GM12801 (cell line): ENCODE results near the gene TTI1.

Source experiments
- TF ChIP-seq, protein P1 (sequence below): IDR thresholded peaks from one replicate; pipeline ENCODE4 v1.5.1; 2011; ENCODE audit warnings: control low read depth; ENCODE audit not compliant: insufficient read length; ENCODE audit errors: extremely low read depth

Gene TTI1

DNA sequence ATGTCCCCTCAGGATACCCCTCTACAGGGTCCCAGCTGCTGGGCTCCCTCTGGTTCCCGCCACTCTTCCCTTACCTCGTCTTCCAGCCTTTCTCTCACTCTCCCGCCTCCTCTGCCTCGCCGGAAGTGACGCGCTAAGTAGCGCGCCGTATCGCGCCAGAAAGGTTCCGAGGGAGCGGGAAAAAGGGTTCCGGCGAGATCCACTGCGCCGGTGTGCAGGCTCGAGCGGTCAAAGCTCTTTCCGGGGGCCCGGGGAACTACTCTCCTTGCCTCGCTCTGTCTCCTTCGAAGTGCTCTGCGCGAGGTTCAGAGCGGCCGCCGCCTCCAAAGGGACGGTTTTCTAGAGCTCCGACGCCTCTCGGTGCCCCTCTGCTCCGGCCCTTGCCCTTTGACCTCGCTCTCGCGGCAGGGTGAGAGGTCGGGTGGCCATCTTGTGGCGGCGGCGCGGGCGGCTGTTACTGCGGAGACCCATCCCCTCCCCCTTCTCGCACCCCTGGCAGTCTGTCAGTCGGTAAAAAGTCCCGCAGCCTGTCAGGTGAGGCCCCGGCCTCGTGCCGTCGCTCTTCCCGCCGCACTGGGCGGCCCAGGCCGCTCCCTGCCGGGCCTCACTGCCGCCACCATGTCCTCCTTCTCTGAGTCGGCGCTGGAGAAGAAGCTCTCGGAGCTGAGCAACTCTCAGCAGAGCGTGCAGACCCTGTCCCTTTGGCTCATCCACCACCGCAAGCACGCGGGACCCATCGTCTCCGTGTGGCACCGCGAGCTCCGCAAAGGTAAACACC lies at the start of gene TTI1, which contains the start of gene RPRD1B:
TSS of gene TTI1 (minus strand) at position 127 of the 778 bp plus-strand sequence. CDS start 19,640 bp downstream, outside the sequence.
TSS of gene RPRD1B (plus strand) at position 417 of the 778 bp plus-strand sequence. CDS start at position 619, 202 bp downstream.
- TF ChIP-seq, protein P1, sequence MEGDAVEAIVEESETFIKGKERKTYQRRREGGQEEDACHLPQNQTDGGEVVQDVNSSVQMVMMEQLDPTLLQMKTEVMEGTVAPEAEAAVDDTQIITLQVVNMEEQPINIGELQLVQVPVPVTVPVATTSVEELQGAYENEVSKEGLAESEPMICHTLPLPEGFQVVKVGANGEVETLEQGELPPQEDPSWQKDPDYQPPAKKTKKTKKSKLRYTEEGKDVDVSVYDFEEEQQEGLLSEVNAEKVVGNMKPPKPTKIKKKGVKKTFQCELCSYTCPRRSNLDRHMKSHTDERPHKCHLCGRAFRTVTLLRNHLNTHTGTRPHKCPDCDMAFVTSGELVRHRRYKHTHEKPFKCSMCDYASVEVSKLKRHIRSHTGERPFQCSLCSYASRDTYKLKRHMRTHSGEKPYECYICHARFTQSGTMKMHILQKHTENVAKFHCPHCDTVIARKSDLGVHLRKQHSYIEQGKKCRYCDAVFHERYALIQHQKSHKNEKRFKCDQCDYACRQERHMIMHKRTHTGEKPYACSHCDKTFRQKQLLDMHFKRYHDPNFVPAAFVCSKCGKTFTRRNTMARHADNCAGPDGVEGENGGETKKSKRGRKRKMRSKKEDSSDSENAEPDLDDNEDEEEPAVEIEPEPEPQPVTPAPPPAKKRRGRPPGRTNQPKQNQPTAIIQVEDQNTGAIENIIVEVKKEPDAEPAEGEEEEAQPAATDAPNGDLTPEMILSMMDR, result no peak

DNA sequence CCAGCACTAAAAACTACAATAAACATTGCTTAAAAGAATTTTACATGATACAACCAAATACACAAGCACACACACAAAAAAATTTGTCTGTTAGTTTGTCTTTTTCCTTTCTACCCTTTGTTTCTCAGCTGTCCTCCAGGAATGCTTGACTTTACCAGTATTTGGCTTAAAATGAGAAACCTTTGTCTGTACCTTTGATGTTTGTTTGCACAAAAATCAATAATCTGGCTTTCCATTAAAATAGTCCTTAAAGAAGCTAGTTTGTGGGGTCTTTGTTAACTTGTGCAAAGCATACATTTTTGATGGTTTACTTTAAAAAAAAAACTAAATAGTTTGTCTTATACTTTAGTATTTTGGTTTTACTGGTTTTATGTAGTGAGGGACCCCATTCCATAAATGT lies 49.6 kb upstream of the TTI1 start:
- TF ChIP-seq, protein P1, result no peak

DNA sequence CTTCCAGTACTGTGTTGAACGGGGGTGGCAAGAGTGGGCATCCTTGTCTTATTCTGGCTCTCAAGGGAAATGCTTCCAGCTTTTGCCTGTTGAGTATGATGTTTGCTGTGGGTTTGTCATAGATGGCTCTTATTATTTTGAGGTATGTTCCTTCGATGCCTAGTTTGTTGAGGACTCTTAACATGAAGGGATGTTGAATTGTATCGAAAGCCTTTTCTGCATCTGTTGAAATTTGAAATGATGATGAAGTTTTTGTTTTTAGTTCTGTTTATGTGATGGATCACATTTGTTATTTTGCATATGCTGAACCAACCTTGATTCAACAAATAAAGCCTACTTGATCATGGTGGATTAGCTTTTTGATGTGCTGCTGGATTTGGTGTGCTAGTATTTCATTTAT lies 48.3 kb upstream of the TTI1 start:
- TF ChIP-seq, protein P1, result no peak

DNA sequence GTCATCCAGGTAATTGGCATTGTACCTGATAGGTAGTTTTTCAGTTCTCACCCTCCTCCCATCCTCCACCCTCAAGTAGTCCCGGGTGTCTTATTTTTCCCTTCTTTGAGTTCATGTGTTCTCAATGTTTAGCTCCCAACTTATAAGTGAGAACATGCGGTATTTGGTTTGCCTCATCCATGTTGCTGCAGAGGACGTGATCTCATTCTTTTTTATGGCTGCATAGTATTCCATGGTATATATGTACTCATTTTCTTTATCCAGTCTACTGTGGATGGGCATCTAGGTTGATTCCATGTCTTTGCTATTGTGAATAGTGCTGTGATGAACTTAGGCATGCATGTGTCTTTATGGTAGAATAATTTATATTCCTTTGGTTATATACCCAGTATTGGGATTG lies 46.1 kb upstream of the TTI1 start:
- TF ChIP-seq, protein P1, result no peak

DNA sequence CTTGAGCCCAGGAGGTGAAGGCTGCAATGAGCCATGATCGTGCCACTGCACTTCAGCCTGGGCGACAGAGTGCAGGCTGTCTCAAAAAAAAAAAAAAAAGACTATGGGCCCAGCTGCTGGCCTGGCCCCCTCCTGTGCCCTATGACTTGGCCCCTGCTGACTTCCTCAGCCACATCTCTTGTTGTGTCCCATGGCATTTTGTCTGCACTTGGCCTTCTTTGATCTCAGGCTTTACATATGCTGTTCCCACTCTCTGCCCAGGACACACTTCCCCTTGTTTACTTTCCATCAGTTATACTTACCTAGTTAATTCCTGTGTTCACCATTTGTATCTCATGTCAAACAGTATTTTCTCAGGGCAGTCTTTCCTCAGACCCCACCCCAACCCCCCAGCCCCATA lies 44.8 kb upstream of the TTI1 start:
- TF ChIP-seq, protein P1, result no peak

DNA sequence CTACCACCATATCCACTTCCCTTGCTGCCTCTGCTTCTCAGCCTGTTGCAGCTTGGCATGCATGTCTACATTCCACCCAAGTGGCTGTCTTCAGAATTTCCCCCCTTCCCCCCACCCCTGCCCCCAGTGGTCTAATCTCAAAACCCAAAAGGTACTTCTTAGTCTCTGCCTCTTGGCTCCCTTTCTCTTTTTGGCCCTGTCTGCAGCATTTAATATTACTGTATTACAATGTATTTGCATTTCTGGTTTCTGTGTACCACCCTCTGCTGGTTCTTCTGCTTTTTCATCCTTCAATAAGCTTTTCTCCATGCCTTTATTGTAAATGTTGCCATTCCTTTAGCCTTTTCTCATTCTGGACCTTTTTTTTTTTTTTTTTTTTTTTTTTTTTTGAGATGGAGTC lies 43.3 kb upstream of the TTI1 start:
- TF ChIP-seq, protein P1, result no peak

DNA sequence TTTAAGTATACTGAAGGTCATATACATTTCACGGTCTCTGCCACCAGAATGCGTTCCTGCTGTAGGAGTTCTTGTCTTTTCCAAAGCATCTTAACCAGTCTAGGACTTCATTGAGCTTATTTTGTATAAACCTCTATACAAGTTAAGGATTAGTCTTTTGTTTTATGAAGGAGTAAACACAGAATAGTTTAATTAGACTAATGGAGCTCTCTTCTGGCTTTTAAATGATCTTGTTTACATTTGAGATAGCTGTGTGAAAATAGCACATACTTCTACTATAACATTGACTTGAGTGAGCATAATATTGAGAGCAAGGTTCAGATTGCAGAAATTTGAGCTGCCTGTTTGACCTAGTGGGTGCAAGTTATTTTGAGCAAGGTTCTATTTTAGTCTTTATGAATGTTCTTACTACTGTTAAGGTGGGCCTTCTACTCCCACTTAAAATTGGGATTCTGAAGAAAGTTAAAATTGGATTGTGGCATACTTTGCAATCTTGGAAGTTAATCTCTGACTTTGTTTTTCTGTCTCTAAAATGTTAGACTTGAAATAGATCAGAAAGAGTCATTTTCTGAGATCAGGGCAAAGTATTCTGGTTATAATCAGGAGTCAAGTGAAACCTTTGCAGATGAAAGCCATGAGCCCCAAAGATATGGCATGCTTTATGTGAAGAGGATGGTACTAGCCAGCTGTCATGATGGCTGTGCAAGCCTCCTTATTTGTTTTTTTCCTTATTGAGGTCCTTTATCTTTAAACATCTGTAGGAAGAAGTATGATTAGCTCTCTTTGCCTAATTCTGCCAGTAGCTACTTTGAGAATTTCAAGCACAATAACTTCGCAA lies 42.1 kb upstream of the TTI1 start:
- TF ChIP-seq, protein P1, result no peak
